GM13977 (cell line): ENCODE data around the gene SLC44A3.

ENCODE experiments used
- DNase-seq: peaks from one replicate; pipeline ENCODE4 v3.0.0; 2012; ENCODE audit warnings: low spot score
- in situ Hi-C: fragments of 300-500 bp; cut with MboI; formaldehyde crosslinking; loops from one replicate; pipeline ENCODE4 v1.12.0; 2022; ENCODE audit warnings: low sequenced_read_pairs, low pct_unique_long_range_greater_than_20kb, mixed read lengths, inconsistent platforms; ENCODE audit not compliant: unreplicated experiment
- TF ChIP-seq, protein P1 (sequence below): IDR thresholded peaks from 2 replicates; pipeline ENCODE4 v1.5.1; 2012; ENCODE audit warnings: mild to moderate bottlenecking, control low read depth; ENCODE audit not compliant: insufficient read depth; ENCODE audit errors: extremely low read depth, missing control alignments

The SLC44A3 gene

DNA sequence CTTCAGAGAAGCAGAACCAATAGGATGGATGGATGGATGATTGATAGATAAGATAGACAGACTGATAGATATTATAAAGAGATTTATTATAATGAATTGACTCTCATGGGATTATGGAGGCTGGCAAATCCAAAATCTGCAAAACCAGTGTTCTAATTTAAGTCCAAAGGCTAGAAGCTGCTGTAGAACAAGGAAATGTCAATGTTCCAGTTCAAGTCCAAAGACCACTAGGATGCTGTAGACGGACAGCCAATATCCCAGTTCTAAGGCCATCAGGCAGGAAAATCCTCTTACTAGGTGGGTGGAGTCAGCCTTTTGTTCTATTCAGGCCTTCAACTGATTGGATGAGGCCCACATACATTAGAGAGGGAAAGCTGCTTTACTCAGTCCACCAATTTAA lies 4.1 kb upstream of the SLC44A3 start:
- in situ Hi-C loops = loop anchor here (25.0 kb wide), 2 partner anchors 479 to 754 kb away; no protein-coding TSS in a partner anchor
- TF ChIP-seq, protein P1, sequence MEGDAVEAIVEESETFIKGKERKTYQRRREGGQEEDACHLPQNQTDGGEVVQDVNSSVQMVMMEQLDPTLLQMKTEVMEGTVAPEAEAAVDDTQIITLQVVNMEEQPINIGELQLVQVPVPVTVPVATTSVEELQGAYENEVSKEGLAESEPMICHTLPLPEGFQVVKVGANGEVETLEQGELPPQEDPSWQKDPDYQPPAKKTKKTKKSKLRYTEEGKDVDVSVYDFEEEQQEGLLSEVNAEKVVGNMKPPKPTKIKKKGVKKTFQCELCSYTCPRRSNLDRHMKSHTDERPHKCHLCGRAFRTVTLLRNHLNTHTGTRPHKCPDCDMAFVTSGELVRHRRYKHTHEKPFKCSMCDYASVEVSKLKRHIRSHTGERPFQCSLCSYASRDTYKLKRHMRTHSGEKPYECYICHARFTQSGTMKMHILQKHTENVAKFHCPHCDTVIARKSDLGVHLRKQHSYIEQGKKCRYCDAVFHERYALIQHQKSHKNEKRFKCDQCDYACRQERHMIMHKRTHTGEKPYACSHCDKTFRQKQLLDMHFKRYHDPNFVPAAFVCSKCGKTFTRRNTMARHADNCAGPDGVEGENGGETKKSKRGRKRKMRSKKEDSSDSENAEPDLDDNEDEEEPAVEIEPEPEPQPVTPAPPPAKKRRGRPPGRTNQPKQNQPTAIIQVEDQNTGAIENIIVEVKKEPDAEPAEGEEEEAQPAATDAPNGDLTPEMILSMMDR = no peak
- no peak for DNase-seq

DNA sequence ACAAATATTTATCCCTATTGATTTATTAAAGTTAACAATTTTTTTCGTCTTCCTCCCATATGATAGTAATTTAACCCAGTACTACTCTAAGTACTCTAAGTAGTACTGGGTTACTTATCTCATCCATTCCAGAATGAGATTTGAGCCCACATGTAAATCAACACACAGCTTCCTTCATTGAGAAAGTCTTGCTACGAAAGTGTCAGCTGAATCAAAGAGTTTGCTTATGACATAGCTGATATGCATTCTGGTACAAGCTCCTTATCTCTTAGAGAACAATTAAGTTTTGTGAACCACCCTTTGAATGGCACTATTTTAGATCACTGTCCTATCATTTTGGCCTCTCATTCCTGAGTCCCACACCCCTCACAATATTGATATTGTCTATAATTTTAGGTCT lies 2.4 kb upstream of the SLC44A3 start:
- in situ Hi-C loops = loop anchor here (25.0 kb wide), 2 partner anchors 480 to 755 kb away; no protein-coding TSS in a partner anchor
- no peak for DNase-seq
- TF ChIP-seq, protein P1 = no peak

DNA sequence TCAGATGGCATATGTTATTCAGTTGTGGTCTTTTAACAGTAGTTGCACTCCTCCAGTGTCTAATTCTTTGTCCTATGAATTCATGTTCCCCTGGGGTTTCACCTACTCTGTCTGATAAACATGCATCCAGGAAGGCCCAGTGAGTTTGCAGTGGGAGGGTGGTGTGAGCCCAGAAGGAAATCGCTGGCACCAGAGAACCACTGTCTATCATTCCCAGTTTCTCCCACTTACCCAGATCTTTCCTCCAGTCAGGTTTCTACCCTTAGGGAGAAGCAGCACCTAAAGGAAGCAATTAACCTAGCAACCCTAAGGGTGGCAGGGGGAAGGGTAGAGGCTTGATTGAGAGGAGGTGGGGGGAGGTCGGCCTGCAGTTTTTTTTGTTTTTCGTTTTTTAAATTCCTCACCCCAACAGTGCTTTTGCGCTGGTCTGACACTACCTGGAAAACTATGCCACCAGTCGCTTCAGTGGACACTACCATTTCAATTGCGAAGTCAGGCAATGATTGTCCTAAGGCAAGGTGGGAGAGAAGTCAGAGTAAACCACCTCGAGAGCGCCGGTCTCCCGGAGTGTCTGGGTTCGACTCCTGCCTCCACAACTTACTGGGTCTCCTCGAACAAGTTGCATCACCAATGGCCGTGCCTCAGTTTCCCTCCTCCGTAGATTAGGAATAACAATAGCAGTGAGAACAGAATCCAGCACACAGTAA lies 766 bp upstream of the SLC44A3 start:
- in situ Hi-C loops = loop anchor here (25.0 kb wide), 2 partner anchors 482 to 757 kb away; no protein-coding TSS in a partner anchor
- DNase-seq = no peak
- TF ChIP-seq, protein P1 = peak; percentile 0

DNA sequence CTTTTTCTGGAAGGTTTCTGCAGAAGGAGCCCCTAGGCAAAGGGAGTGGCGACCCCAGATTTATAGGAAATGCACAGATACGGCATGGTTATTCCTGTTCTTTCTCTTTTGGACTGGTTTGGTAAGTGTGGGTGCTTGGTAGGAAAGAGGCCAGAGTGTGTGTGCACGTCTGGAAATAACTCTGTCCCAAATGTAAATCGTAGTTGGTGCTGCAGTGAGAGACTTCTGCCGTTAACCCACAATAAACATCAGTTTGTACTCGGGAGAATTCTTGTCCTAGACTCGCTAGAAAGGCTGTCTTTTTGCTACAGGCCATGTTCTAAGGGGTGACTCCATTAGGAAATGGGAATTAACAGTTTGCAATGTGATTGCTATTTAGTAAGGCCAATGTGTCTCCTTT lies 779 bp downstream of the SLC44A3 start:
- DNase-seq = no peak
- TF ChIP-seq, protein P1 = no peak
- in situ Hi-C loops = loop anchor here (25.0 kb wide), 2 partner anchors 484 to 759 kb away; no protein-coding TSS in a partner anchor

DNA sequence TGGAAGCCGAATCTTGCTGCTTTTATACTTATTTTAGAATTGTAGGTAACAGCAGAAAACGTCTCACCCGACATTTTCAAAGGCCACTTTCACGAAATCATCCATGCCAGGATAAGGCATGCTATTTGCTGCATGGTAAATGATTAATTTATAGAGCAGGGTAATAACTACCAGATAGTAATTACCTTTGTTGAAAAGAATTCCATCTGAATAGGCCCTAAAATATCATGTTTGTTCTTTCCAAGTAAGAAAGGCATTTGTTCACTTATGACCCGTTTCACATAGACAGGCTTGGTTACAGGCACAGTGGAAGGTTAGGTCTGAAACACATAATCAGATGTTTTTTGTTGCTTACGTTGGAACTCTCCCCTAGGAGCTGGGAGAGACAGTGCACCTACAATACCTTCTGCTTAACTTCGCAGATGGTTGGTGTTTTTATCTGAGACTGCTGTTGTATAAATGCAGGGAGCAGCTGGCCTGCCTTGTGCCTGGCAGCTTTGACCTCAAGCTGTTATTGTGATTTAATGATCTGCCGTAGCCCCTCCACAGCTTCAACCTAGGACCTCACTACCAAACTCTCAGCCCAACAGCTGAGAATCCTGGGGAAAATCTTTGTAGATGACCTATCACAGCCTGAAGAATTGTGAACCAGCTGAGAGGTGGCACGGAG lies 1.6 kb downstream of the SLC44A3 start:
- TF ChIP-seq, protein P1 = no peak
- in situ Hi-C loops = loop anchor here (25.0 kb wide), 2 partner anchors 484 to 759 kb away; no protein-coding TSS in a partner anchor
- DNase-seq = no peak

DNA sequence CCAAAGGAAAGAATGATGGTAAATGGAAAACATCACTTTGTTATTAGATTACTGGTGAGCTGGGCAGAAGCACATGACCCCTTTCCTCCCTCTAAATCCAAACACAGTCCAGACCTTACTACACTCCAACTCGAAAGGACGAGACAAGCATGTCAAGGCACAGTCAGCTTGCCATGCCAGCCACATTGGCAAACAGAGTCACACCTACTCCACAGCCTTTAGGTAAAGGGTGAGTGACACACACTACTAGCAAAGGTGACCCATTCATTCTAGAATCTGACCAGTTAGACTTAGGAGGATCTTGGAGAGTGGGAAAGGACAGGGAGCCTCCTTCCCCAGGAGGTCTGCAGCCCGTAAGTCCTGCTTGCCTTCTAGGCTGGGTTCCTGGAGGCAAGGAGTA lies 3.0 kb downstream of the SLC44A3 start:
- in situ Hi-C loops = loop anchor here (25.0 kb wide), 2 partner anchors 486 to 761 kb away; no protein-coding TSS in a partner anchor
- TF ChIP-seq, protein P1 = no peak
- DNase-seq = no peak
